NCI-H1436 (cell line): Measurements from ENCODE around the gene ADGB.
A peak's percentile ranks its signal among the peaks of the same experiment; 100 is the strongest.
"Not testable (repeated sequence)": the region's sequence is repeated elsewhere in the genome, so short reads cannot be mapped to it uniquely, and the experiment has no call there.

Experiments
- DNase-seq: peaks from one replicate; lab custom pipeline; 2025; lab: John Stamatoyannopoulos, UW

Gene ADGB

GRCh38 chr6:146767632-146768031 lies 168.9 kb downstream of the ADGB start:
- no peak for DNase-seq

- DNase-seq: no peak
Observed at GRCh38 chr6:146768722-146769121, 169.9 kb downstream of the ADGB start.

- DNase-seq: no peak
Observed at GRCh38 chr6:146770275-146770964, 171.6 kb downstream of the ADGB start.

- DNase-seq: no peak
Observed at GRCh38 chr6:146770965-146771735, 172.4 kb downstream of the ADGB start.

- DNase-seq: no peak
Observed at GRCh38 chr6:146775220-146775619, 176.4 kb downstream of the ADGB start.

GRCh38 chr6:146781836-146782235 lies 183.1 kb downstream of the ADGB start:
- no peak for DNase-seq

GRCh38 chr6:146785001-146785585 lies 186.3 kb downstream of the ADGB start:
- peak; percentile 80 for DNase-seq

GRCh38 chr6:146787876-146788508 lies 189.2 kb downstream of the ADGB start:
- no peak for DNase-seq

- DNase-seq: no peak
Observed at GRCh38 chr6:146790561-146791091, 191.9 kb downstream of the ADGB start.

GRCh38 chr6:146791930-146792329 lies 193.2 kb downstream of the ADGB start:
- DNase-seq: no peak

GRCh38 chr6:146793218-146793617 lies 194.4 kb downstream of the ADGB start:
- DNase-seq: not testable (repeated sequence)

- DNase-seq: no peak
Observed at GRCh38 chr6:146795479-146796133, 196.8 kb downstream of the ADGB start.

GRCh38 chr6:146803167-146803566 lies 204.4 kb downstream of the ADGB start:
- DNase-seq: not testable (repeated sequence)

- no peak for DNase-seq
Observed at GRCh38 chr6:146803601-146804000, 204.8 kb downstream of the ADGB start.

- DNase-seq: no peak
Observed at GRCh38 chr6:146805546-146806325, 207.0 kb downstream of the ADGB start.

GRCh38 chr6:146809014-146809413 lies 210.2 kb downstream of the ADGB start:
- DNase-seq: not testable (repeated sequence)

GRCh38 chr6:146812811-146813321 lies 214.1 kb downstream of the ADGB start:
- DNase-seq: not testable (repeated sequence)

GRCh38 chr6:146813554-146813953 lies 214.8 kb downstream of the ADGB start:
- no peak for DNase-seq

GRCh38 chr6:146814148-146814750 lies 215.5 kb downstream of the ADGB start:
- DNase-seq: no peak
